SJCRH30 (cell line): ENCODE measurements around the gene ARFIP1. TPM values are rescaled to one million over a fixed set of nuclear protein-coding genes. Genes with fewer than 3 reads are reported as not detected.
"Not testable (repeated sequence)": the region's sequence is repeated elsewhere in the genome, so short reads cannot be mapped to it uniquely, and the experiment has no call there.

Experiments used
- DNase-seq, 2 experiments: peaks; one replicate each; pipeline ENCODE4 v3.0.0-alpha.2; 2015 to 2020
- H3K27ac ChIP-seq: fragments of 250-450 bp; sonication (Bioruptor Pico); 2 replicates; pipeline ENCODE4 v1.5.1; 2020; ENCODE audit warnings: mild to moderate bottlenecking, moderate library complexity
- H3K27me3 ChIP-seq: fragments of 250-450 bp; sonication (Bioruptor Pico); 2 replicates; pipeline ENCODE4 v1.5.1; 2020; ENCODE audit warnings: mild to moderate bottlenecking, moderate library complexity
- H3K36me3 ChIP-seq: fragments of 250-450 bp; sonication (Bioruptor Pico); 2 replicates; pipeline ENCODE4 v1.5.1; 2020; ENCODE audit warnings: mild to moderate bottlenecking, moderate library complexity
- H3K4me1 ChIP-seq: fragments of 250-450 bp; sonication (Bioruptor Pico); 2 replicates; pipeline ENCODE4 v1.5.1; 2020; ENCODE audit warnings: mild to moderate bottlenecking, moderate library complexity
- H3K4me3 ChIP-seq: fragments of 250-450 bp; sonication (Bioruptor Pico); 2 replicates; pipeline ENCODE4 v1.5.1; 2020; ENCODE audit warnings: mild to moderate bottlenecking, moderate library complexity
- H3K9me3 ChIP-seq: fragments of 250-450 bp; sonication (Bioruptor Pico); replicated peaks from 2 replicates; pipeline ENCODE4 v1.5.1; 2020; ENCODE audit warnings: mild to moderate bottlenecking, moderate library complexity
- total RNA-seq: library from RNA; depleted of rRNA; stranded (reverse); fragments of >200 nt; shearing (Covaris generic); gene quantifications from 2 replicates; pipeline ENCODE4 v1.2.3, GENCODE V29; 2014; rRNA removed

Gene ARFIP1, protein sequence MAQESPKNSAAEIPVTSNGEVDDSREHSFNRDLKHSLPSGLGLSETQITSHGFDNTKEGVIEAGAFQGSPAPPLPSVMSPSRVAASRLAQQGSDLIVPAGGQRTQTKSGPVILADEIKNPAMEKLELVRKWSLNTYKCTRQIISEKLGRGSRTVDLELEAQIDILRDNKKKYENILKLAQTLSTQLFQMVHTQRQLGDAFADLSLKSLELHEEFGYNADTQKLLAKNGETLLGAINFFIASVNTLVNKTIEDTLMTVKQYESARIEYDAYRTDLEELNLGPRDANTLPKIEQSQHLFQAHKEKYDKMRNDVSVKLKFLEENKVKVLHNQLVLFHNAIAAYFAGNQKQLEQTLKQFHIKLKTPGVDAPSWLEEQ
- 32.5 and 35.4 TPM in 2 replicates for total RNA-seq

DNA sequence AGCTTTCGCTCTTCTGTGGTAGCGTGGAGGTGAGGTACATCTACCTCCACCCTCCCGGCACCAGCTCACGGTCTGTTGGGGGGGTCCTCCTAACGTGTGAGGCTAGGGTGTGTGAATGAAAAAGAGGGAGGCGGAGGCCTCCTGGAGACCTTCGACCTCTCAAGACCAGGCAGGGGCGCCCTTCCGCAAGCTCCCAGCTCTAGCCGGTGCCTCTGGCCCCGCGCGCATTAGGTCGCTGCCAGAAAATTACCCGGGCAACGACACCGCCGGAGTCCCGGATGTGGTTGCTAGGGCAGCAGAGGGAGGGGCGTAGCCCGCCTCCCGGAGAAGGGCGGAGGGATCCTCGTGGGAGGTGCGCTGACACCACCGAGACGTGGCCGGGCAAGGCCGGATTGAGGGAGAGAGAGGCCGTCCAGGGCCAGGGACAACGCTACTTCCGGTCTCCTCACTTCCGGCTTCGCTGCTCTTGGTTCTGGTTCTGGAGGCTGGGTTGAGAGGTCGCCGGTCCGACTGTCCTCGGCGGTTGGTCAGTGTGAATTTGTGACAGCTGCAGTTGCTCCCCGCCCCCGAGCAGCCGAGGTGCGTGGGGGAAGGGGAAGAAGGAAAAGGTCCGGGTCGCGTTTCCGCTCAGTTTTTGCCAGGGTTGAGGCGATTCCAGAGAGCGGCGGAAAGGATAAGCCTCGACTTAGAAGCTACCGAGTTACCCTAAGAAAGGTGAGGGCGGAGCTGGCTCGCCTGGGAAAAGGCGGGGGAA lies at the start of gene ARFIP1, which contains the start of gene TIGD4:
TSS of gene ARFIP1 (plus strand) at position 442 of the 754 bp plus-strand sequence. CDS start 49,680 bp downstream, outside the sequence.
TSS of gene TIGD4 (minus strand) at position 218 of the 754 bp plus-strand sequence. CDS start 8,726 bp downstream, outside the sequence.
- H3K9me3 ChIP-seq, result no peaks in the 10 kb centered on the region
- peak; percentile 93 to 95 for DNase-seq
- peak within 1 kb of the TSS; percentile 71 for H3K4me3 ChIP-seq
- H3K27ac ChIP-seq, result peak within 1 kb of the TSS; percentile 71
- no peaks in the 10 kb centered on the region for H3K36me3 ChIP-seq
- H3K4me1 ChIP-seq, result peaks cover 9% of the 10 kb centered on the region; the same call in 1 of the 2 replicates
- H3K27me3 ChIP-seq, result no peaks in the 10 kb centered on the region

DNA sequence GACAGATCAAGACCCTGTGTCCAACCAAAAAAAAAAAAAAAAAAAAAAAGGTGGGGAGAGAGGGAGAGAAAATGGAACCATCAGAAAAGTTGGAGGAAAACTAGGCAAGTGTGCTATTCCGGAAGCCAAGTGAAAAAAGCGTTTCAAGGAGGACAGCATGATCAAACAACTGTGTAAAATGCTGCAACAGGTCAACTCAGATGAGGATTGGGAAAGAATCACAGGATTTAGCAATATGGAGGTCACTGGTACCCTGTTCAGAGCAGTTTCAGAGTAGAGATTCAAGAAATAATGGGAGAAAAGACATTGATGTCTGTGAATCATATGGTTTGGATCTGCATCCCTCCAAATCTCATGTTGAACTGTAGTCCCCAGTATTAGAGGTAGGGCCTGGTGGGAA lies 47.8 kb upstream of the ARFIP1 start:
- DNase-seq, result no peak
- H3K27me3 ChIP-seq, result no peaks in the 10 kb centered on the region
- no peak overlapping the region for H3K4me3 ChIP-seq
- no peak overlapping the region for H3K27ac ChIP-seq
- H3K36me3 ChIP-seq, result no peaks in the 10 kb centered on the region
- H3K9me3 ChIP-seq, result no peaks in the 10 kb centered on the region
- no peaks in the 10 kb centered on the region for H3K4me1 ChIP-seq

DNA sequence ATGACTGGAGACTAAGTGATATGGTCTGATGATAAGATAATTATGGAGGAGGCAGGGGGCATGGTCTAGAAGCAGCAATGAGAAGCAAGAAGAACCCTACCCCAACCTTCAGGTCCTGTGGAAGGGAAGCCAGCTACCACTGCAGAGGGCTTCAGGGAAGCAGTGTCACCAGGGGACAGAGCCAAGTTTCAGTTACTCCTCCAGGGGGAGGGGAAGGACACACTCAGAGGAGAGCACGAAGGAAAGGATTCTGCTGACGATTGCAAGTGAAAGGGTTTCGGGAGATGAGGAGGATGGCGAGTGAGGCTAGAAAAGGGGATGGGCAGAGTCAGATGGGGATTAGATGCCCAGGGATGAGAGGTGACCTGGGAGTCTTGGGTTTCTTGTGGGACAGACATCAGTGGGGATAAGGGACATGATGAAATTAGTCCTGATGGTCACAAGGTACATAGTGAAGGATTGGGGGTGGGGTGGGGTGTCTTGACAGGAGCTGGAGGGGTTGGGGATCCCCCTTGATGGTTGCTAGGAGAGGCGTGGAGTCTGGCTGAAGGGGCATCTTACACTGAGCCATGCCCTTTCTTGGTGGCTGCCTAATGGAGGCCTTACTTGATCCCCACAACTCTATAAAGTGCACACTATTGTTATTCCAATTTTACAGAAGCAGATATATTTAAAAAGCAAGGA lies 45.6 kb upstream of the ARFIP1 start:
- no peak overlapping the region for H3K4me3 ChIP-seq
- no peak overlapping the region for H3K27ac ChIP-seq
- no peak for DNase-seq
- no peaks in the 10 kb centered on the region for H3K27me3 ChIP-seq
- H3K9me3 ChIP-seq, result no peaks in the 10 kb centered on the region
- no peaks in the 10 kb centered on the region for H3K4me1 ChIP-seq
- no peaks in the 10 kb centered on the region for H3K36me3 ChIP-seq

DNA sequence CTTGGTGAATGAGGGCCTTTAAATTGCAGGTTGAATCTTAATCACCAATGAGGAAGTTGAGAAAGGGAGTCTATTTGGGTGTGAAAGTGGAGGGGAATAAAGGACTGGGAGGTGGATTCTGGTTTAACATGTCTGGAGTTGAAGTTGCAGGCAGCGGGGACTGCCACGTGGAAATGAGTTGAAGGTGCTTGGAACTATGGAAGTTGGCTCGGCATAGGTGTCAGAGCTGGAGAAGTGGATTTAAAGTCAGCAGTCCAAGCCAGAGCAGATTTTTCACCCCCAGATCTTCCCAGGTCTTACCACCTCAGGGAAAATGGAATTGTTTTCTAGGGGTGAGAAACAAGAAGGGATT lies 45.1 kb upstream of the ARFIP1 start:
- Histone ChIP-seq H3K9me3 (no peaks in the 10 kb centered on the region), H3K27me3 (no peaks in the 10 kb centered on the region)

DNA sequence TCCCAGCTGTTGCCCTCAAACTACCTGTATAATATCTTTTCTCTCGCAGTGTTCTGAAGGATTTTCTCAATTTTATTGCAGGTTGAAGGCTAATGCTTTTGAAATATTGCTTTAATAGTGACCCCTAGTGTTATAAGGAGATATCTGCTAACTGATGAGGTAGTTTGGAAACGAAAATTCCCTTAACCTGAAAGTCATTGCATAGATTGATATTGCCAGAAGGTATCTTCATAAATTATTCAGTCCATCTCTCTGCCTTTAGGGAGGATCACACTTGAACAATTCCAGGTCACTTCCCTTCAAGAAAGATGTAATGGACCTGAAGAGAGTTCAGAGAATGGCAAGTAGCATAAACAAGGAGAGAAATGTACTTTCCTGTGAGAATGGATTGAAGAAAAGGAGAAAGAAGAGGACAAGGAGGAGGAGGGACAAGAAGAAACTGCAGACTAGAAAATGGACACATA lies 44.3 kb upstream of the ARFIP1 start:
- DNase-seq, result peak in 1 of 2 experiments; percentile 24
- H3K4me1 ChIP-seq, result no peaks in the 10 kb centered on the region
- H3K27me3 ChIP-seq, result no peaks in the 10 kb centered on the region

More for the DNA sequence above, 45.1 kb upstream of the ARFIP1 start:
- no peak overlapping the region for H3K4me3 ChIP-seq
- no peaks in the 10 kb centered on the region for H3K36me3 ChIP-seq
- DNase-seq, result no peak
- no peak overlapping the region for H3K27ac ChIP-seq
- H3K4me1 ChIP-seq, result no peaks in the 10 kb centered on the region

DNA sequence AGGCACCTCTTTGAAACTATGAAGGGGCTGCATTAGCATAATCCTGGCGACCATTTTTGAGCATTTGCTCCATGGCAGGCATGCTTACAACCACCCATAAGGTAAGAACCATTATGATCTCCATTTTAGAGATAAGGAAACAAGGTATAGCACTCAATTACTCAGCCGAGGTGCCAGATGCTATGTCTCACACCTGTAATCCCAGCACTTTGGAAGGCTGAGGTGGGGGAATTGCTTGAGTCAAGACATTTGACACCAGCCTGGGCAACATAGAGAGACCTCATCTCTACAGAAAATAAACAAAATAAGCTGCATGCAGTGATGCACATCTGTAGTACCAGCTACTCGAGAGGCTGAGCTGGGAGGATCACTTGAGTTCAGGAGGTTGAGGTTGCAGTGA lies 43.8 kb upstream of the ARFIP1 start:
- Histone ChIP-seq H3K4me3 (no peak overlapping the region), H3K4me1 (no peaks in the 10 kb centered on the region), H3K36me3 (no peaks in the 10 kb centered on the region), H3K27me3 (no peaks in the 10 kb centered on the region), H3K27ac (no peak overlapping the region), H3K9me3 (no peaks in the 10 kb centered on the region)
- no peak for DNase-seq

More for the DNA sequence above, 44.3 kb upstream of the ARFIP1 start:
- no peak overlapping the region for H3K27ac ChIP-seq
- no peaks in the 10 kb centered on the region for H3K9me3 ChIP-seq
- H3K4me3 ChIP-seq, result no peak overlapping the region
- H3K36me3 ChIP-seq, result no peaks in the 10 kb centered on the region

DNA sequence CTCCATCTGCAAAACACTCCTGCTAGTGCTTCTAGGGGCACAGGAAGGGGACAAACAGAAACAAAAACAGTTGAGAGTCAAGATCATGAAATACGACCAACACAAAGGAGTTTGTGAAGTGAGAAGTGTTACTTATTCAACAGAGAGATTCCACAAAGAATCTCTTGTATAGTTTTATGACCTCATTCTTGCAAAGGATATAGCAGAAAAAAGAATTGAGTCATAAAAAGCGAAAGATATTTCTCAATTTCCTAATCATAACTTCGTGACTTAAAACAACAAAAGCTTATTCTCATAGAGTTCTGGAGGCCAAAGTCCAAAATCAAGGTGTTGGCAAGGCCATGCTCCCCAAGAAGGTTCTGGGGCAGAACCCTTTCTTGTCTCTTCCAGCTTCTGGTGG lies 40.9 kb upstream of the ARFIP1 start:
- Histone ChIP-seq H3K27ac (no peak overlapping the region), H3K27me3 (no peaks in the 10 kb centered on the region), H3K4me3 (no peak overlapping the region), H3K36me3 (no peaks in the 10 kb centered on the region), H3K4me1 (no peaks in the 10 kb centered on the region), H3K9me3 (no peaks in the 10 kb centered on the region)
- DNase-seq, result no peak

DNA sequence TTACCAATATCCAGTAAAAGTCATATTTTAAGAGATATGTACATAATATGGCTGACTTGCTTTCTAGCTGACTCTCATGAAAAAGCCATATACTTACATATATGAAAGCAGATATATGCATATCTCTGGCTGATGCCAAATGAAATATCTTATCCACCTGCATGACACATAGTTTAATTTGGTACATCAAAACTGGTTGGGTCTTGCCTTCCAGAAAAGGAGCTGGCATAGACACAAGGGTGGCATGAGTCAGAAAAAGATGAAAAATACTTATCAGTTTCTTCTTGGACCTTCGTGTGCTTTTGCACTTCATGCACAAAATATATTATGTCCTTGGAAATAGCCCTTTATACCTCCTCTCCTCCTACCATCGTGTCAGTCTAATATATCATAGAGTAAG lies 32.3 kb upstream of the ARFIP1 start:
- Histone ChIP-seq H3K36me3 (no peaks in the 10 kb centered on the region), H3K27me3 (no peaks in the 10 kb centered on the region), H3K9me3 (no peaks in the 10 kb centered on the region), H3K4me1 (no peaks in the 10 kb centered on the region), H3K4me3 (no peak overlapping the region), H3K27ac (no peak overlapping the region)
- DNase-seq, result no peak

DNA sequence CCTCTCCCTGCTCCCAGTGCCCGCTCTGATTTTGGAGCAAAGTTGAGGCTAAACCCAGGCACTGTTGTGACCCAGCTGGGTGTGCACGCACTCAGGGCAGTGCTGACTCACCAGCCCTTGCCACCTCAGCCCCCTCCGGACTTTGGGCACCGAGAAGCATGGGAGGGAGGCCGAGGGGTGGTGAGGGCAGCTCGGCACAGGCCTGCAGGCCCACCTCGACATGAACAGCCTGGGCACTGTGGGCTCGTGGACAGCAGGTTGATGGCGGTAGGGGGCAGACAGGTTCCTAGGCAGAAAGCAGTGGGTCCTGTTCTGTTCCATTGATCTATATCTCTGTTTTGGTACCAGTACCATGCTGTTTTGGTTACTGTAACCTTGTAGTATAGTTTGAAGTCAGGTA lies 31.1 kb upstream of the ARFIP1 start:
- DNase-seq, result no peak
- Histone ChIP-seq H3K36me3 (no peaks in the 10 kb centered on the region), H3K4me3 (no peak overlapping the region), H3K27me3 (no peaks in the 10 kb centered on the region), H3K4me1 (no peaks in the 10 kb centered on the region), H3K27ac (no peak overlapping the region), H3K9me3 (no peaks in the 10 kb centered on the region)

DNA sequence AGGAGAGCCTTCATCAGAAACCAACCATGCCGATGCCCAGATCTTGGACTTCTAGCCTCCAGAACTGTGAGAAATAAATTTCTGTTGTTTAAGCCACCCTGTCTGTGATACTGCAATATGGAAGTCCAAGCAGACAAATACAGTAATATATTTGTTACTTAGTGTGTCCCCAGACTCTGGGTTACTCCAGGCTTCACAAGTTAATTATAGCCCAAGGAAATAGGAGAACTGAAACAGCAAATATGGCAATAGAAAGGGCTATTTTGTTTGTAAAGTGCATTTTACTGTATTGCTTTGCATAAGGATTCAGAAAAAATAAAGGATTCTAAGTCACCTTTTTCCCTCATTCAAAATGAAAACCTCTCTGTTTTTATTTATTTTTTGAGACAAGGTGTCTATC lies 16.0 kb upstream of the ARFIP1 start:
- Histone ChIP-seq H3K27me3 (no peaks in the 10 kb centered on the region), H3K4me3 (no peak overlapping the region), H3K36me3 (no peaks in the 10 kb centered on the region), H3K4me1 (no peaks in the 10 kb centered on the region), H3K27ac (no peak overlapping the region), H3K9me3 (no peaks in the 10 kb centered on the region)
- DNase-seq, result no peak

DNA sequence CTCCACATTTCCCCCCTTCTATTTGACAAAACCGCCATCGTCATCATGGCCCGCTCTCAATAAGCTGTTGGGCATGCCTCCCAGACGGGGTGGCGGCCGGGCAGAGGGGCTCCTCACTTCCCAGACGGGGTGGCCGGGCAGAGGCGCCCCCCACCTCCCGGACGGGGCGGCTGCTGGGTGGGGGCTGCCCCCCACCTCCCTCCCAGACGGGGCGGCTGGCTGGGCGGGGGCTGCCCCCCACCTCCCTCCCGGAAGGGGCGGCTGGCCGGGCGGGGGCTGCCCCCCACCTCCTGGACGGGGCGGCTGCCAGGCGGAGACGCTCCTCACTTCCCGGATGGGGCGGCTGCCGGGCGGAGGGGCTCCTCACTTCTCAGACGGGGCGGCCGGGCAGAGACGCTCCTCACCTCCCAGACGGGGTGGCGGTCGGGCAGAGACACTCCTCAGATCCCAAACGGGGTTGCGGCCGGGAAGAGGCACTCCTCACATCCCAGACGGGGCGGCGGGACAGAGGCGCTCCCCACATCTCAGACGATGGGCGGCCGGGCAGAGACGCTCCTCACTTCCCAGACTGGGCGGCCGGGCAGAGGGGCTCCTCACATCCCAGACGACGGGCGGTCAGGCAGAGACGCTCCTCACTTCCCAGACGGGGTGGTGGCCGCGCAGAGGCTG lies 14.6 kb upstream of the ARFIP1 start:
- H3K4me3 ChIP-seq, H3K9me3 ChIP-seq, H3K4me1 ChIP-seq, H3K27me3 ChIP-seq, DNase-seq, H3K36me3 ChIP-seq, H3K27ac ChIP-seq: not testable (repeated sequence)

DNA sequence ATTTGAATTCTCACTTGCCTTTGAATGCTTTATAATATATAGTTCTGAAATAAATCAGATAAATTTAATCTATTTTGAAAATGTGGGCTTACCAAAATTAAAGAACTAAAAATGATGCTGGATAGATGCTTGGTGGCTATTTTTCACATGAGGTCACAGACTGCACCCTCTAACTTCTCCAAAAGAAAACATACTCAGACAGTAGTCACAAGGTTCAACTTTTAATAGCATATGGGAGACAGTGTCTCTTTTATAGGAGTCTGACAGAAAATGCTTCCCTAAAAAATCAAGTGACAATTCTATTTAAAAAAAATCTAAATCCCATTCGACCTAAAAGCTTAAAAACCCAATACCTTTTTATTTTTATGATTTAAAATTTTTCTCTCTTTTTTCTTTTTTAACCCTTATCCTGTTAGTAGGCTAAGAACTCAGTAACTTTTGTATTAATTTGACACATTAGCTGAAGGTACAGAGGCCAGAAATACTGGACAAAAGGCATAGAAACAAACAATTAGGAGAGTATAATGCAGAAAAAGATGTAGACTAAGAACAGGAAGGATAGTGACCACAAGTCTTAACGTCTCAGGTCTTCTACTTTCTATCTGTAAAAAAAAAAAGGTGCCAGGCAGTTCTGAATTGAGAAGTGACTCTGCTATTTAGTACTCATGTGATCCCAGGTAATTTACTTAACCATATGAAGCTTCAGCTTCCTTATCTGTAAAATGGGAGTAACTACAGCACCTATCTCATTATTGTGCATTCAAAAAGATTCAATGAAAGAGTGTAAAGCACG lies 7.8 kb upstream of the ARFIP1 start:
- H3K36me3 ChIP-seq, result no peaks in the 10 kb centered on the region
- no peak overlapping the region for H3K27ac ChIP-seq
- no peaks in the 10 kb centered on the region for H3K9me3 ChIP-seq
- no peak overlapping the region for H3K4me3 ChIP-seq
- DNase-seq, result no peak
- H3K27me3 ChIP-seq, result no peaks in the 10 kb centered on the region
- no peaks in the 10 kb centered on the region for H3K4me1 ChIP-seq

DNA sequence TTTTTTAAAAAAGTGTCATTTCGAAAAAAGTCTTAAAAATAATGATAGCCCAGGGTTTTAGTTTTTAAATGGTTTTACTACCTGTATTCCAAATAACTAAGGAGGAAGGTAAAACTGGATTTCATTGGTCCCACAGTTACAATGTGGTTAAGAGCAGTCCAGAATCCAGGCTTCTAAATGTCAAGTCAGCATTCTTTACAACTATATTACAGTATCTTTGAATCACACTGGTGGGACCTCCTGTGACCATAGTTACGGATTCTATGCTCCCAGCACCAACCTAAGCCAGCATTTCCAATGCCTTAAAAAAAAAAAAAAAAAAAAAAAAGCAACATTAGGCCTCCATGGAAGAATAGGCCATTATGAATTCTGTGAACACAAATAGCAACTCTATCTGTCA lies 6.4 kb upstream of the ARFIP1 start:
- peaks cover 6% of the 10 kb centered on the region; the same call in 1 of the 2 replicates for H3K4me1 ChIP-seq
- H3K27ac ChIP-seq, result no peak overlapping the region
- no peak for DNase-seq
- no peak overlapping the region for H3K4me3 ChIP-seq
- no peaks in the 10 kb centered on the region for H3K36me3 ChIP-seq
- H3K9me3 ChIP-seq, result no peaks in the 10 kb centered on the region
- no peaks in the 10 kb centered on the region for H3K27me3 ChIP-seq

DNA sequence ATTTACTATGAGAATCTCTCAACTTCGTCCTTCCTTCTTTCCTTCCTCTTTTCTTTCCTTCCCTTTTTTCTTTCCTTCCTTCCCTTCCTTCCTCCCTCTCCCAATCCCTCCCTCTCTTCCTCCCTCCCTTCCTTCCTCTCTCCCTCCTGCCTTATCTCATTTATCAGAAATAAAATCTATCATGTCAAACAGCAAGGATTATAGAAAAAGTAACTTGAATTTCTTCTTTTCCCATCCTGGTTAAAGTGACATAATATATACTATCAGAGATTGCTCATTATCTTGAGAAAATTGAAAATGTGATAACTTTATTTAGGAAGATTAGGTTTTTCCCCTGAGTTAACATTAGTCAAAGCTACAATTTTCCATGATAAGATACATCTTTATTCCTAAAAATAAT lies 5.8 kb upstream of the ARFIP1 start:
- no peaks in the 10 kb centered on the region for H3K36me3 ChIP-seq
- H3K4me1 ChIP-seq, result peaks cover 9% of the 10 kb centered on the region; the same call in 1 of the 2 replicates
- H3K9me3 ChIP-seq, result no peaks in the 10 kb centered on the region
- H3K27ac ChIP-seq, result no peak overlapping the region
- H3K4me3 ChIP-seq, result no peak overlapping the region
- DNase-seq, result no peak
- no peaks in the 10 kb centered on the region for H3K27me3 ChIP-seq
